ENCODE results near the gene ITGB5.

ITGB5 gene

GRCh38 chr3:124860599-124860998, 26.6 kb downstream of the ITGB5 start:
- DNase-seq: no peak

- no peak for DNase-seq
These were observed 28.1 kb downstream of the ITGB5 start for GRCh38 chr3:124859025-124859424.

- no peak for DNase-seq
These were observed 28.9 kb downstream of the ITGB5 start for GRCh38 chr3:124858275-124858674.

- DNase-seq: no peak
These were observed 30.5 kb downstream of the ITGB5 start for GRCh38 chr3:124856677-124857076.

- DNase-seq: no peak
These were observed 33.2 kb downstream of the ITGB5 start for GRCh38 chr3:124854009-124854408.

GRCh38 chr3:124853446-124853845, 33.7 kb downstream of the ITGB5 start:
- no peak for DNase-seq

- DNase-seq: no peak
These were observed 35.3 kb downstream of the ITGB5 start for GRCh38 chr3:124851905-124852304.

- DNase-seq: no peak
These were observed 36.0 kb downstream of the ITGB5 start for GRCh38 chr3:124851136-124851535.

GRCh38 chr3:124850633-124851032, 36.5 kb downstream of the ITGB5 start:
- DNase-seq: no peak

GRCh38 chr3:124850212-124850611, 37.0 kb downstream of the ITGB5 start:
- no peak for DNase-seq

- no peak for DNase-seq
These were observed 38.9 kb downstream of the ITGB5 start for GRCh38 chr3:124848300-124848699.

GRCh38 chr3:124847863-124848262, 39.3 kb downstream of the ITGB5 start:
- no peak for DNase-seq

GRCh38 chr3:124847051-124847450, 40.1 kb downstream of the ITGB5 start:
- no peak for DNase-seq

GRCh38 chr3:124846189-124846588, 41.0 kb downstream of the ITGB5 start:
- DNase-seq: no peak

- DNase-seq: no peak
These were observed 41.8 kb downstream of the ITGB5 start for GRCh38 chr3:124845406-124845805.

- DNase-seq: no peak
These were observed 43.5 kb downstream of the ITGB5 start for GRCh38 chr3:124843506-124844177.

GRCh38 chr3:124843047-124843446, 44.1 kb downstream of the ITGB5 start:
- no peak for DNase-seq

GRCh38 chr3:124841517-124841916, 45.6 kb downstream of the ITGB5 start:
- no peak for DNase-seq

GRCh38 chr3:124840331-124840730, 46.8 kb downstream of the ITGB5 start:
- DNase-seq: no peak

GRCh38 chr3:124839896-124840295, 47.3 kb downstream of the ITGB5 start:
- no peak for DNase-seq

GRCh38 chr3:124838963-124839362, 48.2 kb downstream of the ITGB5 start:
- no peak for DNase-seq

GRCh38 chr3:124837730-124838186, 49.4 kb downstream of the ITGB5 start:
- DNase-seq: no peak

- DNase-seq: no peak
These were observed 50.1 kb downstream of the ITGB5 start for GRCh38 chr3:124837065-124837464.

- no peak for DNase-seq
These were observed 50.7 kb downstream of the ITGB5 start for GRCh38 chr3:124836448-124836847.
